HG03521 (cell line): ENCODE measurements around the gene TSHB.

ENCODE experiments used
- ATAC-seq: cut with Tn5 transposase; IDR thresholded peaks from one replicate; pipeline ENCODE4 v1.9.1; 2021; ENCODE audit warnings: mild to moderate bottlenecking, moderate library complexity; ENCODE audit not compliant: unreplicated experiment

The TSHB gene

DNA sequence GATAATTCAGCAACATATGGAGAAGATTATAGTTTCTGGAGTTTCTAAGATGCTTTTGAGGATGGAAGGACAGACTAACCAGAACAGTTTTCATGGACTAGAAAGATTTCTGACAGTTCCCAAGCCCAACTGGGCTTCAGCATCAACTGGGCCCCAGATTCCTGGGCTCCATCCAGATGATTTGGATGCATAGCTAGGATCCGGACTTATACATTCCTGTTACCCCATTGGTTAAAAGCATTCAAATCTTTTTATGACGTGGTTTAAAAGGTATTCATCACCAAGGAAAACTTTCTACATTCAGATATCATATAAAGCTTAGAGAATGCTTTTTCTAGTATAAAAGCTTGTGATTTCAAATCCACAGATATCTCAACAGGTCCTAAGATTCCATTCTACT, 29.7 kb downstream of the TSHB start:
- no peak for ATAC-seq

DNA sequence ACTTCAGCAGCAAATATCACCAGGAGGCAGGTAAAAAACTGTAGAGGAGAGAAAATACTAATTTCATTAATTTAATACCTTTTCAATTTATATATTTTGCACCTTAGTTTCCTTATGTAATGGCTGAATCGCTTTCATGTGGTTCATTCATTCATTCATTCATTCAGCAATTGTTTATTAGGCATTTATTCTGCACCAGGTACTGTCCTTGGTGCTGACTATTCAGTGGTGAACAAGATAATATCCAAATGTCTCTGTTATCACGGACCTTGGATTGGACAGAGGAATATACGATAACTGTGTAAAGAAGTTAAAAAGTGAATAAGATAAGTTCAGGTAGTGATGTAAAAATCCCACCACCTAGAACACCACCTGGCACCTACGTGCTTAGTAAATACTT, 30.9 kb downstream of the TSHB start:
- ATAC-seq, result no peak

DNA sequence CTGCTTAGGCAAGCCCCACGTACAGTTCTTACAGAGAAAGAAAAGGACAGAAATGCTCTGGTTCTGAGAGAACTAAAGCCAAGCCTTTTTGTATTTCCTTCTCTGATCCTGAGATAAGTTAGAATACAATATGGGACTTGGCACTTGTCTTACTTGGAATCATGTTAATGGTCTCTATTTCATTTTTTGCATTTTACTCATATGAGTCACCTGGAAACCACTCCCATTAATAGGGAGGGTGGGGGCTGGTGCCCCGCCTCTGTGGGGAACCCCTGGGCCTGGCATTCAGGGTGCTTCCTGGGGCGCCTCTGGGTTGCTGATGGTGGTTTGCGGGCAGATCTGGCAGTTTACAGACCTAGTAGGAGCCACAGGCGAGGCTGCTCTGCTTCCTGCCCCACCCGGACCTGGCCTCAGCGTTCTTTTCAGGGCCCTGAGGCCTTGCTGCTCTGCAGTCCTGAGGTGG, 32.9 kb downstream of the TSHB start:
- no peak for ATAC-seq

DNA sequence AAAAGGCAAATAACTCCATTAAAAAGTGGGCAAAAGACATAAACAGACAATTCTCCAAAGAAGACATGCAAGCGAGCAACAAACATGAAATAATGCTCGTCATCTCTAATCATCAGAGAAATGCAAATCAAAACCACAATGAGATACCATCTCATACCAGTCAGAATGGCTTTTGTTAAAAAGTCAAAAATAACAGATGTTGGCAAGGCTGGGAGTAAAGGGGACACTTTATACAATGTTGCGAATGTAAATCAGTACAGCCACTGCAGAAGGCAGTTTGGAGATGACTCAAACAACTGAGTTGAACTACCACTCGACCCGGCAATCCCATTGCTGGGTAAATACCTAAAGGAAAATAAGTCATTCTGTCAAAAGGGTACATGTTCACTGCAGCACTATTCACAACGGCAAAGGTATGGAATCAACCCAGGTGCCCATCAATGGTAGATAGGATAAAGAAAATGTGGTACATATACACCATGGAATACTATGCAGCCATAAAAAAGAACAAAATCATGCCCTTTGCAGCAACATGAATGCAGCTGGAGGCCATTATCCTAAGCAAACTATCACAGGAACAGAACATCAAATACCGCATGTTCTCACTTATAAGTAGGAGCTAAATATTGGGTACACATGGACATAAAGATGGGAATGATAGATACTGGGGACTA, 33.7 kb downstream of the TSHB start:
- ATAC-seq, result no peak

DNA sequence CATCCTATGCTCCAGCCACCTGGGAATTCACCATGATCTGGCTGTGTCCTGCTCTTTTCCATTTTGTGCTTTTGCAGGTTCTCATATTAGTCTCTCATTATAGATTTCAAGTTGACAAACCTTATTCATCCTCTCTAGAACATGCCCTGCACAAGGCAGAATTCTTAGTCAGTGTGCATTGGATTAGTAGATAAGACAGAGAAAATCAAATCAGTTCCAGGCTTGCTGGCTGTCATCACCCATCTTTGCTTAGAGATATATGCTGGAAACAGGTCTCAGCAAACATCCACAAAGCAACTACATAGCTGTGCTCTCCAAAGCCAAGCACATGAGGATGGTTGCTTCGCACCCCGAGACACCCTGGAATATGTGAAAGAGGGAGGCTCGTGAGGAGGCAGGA, 34.8 kb downstream of the TSHB start:
- ATAC-seq, result no peak

DNA sequence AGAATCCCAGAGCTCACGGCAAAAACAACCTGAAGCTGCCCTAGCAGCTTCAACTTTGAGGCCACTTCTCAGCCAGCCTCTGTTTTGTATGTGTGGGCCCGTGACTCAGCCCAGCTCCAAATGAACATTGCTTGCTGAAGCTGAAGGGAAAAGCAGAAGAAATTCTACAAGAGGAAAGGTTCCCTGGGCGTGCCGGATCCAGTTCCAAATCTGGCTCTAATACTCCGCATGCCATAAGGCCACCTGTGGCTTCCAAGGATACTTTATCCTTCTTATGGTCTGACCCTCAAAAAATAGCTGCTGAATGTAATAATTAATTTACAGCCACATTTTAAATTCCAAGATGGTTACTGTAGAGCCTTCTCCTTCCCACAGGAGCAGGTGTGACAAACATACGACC, 35.4 kb downstream of the TSHB start:
- ATAC-seq, result no peak

DNA sequence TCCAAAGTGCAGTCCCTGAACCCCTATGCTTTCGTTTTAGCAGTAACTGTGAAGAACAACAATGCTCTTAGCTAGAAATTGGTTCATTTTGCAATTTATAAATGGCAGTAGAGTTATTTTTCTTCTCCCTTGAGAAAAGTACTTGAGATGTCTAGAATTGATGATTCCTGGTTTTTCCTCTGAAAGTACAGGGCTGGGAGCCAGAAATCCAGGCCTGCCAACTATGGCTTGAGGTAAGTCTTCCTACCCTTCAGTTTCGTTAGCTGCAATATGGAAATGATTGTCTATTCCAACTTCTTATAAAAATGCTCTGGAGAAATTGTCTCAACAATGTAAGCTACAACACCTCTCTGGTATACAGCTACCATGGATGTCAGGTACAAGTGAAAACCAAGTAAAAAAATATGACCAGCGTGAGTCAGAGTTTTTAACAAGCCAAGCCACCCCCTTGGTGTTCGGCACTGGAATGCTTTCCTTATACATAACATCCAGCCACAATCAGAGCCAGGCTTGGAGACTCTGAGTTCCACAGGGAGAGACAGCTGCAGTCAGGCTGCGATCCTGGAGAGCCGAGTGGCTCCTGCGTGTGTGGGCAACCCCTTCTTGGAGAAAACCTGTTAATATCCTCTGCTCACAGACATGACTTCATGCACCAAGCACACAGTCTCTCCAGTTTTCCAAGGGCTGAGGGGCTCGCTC, 37.7 kb downstream of the TSHB start:
- no peak for ATAC-seq

DNA sequence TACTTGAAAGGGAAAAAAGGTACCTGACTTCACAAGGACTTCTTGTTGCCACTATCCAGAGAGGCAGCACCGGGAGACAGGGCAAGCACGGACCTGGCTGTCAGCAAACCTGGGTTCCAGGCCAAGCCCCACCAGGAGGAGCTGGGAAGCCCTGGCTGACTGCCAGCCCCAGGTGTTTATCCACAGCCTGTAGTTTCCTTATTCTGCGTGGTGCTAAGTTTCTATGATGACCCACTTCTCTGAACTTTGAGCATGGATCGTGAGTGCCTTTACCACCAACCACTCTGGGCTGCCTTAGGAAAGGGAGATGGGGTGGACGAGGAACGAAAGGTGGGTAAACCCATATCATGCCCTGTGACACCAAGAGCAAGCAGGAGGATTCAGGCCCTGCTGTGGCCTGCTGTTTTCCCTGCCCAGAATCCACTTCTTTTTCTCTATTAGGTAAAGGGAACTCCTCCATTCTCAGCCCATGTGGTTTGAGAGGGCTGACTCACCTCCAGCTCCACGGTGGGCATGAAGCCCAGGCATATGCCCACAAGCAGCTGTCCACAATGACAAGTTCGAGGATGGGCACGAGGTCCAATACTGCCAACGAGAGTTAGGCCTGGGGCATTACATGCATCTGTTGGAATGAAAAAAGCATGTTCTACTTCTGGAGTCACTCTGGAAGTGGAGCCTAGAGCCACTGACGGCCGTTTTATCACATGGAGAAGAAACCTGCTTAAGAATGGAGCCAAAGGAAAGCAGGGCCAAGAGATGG, 39.4 kb downstream of the TSHB start:
- no peak for ATAC-seq

DNA sequence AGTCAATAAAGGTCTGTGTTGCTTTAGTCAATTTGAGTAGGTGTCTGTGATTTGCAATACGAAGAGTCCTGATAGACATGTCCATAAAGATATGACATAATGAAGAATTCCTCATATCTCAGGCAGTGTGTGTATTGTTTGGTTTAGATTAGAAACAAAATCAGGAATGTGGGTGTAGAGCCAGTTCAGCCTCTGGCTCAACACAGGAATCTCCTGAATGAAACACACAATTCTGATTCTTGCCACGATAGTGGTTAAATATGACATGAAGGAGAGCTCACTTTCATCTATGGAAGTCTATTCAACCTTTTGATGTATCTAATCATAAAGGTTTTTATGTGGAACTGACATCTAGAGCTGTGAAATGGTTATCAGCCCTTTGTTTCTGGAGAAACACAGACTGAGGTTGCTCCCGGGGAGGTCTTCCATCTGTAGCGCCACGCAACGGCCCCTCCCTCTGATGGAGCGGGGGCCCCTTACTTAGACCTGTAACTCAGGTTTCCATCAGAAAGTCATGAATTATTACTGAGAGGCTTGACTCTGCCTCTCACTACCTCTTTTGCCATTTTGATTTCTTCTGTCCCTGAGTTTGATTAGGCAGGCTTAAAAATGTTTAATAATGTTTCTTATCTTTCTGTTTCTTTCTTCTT, 40.2 kb downstream of the TSHB start:
- ATAC-seq, result no peak

DNA sequence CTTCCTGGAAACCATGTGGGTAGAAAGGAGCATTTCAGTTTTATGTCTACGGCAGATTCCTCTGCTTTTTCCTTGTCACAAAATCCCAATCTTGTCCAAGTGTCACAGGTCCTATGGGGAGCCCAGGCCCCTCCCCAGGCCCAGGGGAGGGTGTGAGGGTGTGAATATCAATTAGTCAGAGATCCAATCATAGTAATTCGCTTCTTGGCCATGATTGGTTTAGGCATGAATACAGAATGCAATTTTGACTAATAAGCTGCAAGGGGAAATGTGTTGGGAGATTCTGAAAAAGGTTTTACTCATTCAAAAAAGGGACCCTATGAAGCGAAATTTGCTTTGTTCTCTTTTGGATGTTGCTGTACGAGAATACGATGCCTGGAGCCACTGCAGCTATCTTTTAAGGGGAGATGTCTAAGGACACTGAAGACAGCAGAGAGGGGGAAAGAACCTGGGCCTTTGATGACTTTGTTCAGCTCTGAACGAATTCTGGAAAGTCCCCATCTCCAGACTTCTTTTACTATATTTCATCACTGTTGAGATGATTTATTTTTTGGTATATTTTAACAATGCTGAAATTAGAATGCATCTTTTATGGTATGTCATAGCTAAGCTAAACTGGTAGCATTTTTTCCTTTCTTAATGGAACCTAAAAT, 41.5 kb downstream of the TSHB start:
- ATAC-seq, result no peak

DNA sequence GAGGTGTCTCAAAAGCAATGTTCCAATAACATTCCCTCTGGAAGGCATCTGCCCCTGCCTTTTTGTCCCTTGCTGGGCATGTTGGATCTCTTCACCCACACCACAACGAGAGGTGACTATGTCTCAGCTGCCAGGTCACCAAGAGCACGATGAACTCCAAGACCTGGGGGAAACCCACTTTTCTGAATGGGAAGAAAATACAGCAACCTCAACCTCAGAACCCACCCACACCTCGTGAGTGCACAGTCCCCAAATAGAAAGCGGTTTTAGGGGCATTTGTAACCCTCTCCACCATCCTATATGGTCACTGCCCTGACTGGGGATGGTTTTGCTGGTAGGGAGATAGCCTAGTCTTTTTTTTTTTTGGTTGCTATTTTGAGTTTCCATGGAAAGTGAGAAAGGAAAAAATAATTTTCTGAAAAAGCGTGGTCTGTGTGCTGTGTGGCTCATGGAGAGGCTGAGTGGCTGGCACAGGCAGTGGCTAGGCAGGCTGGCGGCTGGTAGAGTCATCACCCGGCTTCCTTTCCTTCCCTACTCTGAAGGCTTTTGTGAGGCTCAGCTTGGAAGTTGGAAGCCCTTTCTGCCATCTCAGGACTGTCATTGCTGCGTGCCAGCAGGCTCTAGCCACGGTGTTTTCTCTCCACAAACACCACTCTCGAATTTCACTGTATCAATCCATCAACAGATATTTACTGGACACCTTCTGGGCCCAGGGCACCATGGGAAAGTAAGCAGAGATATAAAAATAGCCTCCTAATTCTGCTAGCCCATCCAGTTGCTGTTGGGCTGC, 43.9 kb downstream of the TSHB start:
- no peak for ATAC-seq

DNA sequence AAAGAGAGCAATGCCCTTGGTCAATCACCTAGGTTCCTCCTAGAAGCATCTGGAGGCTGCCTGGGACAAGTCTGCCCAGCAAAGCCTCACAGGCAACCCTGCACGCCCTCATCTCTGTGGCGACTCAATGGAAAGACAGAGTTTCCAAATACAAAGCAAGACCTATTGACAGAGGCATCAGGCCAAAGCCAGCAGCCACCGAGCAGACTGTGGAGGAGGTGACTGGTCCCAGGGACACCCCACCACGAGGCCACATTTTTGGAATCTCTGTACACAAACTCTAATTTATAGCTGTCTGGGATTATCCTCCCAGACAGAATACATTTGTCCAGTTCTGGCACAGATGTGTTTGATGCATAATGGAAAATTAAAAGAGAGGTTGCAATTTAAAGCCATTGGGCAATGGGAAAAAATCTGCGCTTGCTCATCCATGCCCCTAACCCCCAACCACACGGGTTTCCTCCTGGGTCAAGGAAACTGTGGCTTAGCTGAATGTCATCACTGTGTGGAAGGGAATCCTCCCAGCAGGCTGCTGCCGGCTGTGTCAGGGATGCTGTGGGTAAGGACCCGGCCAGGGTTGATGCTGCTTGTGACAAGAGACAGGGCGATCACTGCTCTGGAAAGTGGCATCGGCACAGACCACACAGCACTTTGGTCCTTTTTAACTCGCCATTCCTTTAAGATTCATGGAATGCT, 45.4 kb downstream of the TSHB start:
- ATAC-seq, result no peak

DNA sequence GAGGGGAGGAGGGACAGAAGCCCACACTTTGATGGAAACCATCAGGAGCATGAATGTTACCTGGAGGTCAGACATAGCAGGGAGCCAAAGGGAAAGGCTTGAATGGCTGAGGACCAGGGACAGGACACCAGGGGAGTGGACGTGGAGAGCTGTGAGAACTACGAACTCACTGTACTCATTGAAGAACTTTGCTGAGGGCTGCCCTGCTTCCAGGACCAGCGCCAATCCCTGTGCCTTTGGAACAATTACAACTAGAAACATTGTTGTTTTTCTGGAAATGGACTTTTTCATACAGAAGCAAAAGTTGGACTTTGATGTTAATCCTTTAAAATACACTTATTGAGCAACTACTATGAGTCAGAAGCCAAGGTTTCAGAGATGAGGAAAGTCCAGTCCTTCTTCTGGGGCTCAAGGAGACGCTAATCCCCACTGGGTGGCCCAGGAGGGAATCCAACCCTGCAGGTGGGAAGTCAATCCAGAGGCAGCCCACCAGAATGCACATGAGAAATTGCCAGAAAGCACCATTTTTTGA, 46.8 kb downstream of the TSHB start:
- no peak for ATAC-seq

DNA sequence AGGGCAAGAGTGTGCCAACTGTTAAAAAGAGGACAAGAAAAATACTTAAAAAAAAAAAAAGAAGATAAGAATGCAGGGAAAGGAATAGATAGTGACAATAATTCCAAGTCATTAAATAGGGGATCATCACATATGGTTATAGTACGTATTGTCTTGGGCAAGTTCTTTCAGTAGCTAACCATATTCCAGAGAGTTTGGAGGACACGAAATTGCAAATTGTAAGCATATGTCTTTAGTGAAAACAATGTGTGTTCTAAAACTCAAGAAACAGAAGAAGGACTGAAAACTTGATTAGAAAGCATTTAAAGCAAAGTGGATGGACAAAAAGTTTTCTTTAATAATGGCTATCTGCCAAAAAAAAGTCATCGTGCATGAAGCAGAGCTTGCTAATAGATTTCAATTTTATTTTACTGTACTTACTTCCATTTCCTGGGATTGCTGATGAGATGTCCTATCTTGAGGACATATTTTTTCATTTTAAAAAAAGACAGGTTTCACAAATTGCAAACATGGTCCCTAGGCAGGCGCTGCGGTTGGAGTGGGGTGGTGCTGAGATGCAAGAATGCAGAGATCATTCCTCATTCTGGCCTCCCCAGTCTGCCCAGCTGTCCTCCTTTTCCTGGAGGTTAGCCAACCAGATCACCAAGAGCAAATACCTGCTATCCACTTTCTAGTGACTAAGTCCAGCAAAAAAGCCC, 47.8 kb downstream of the TSHB start:
- no peak for ATAC-seq

DNA sequence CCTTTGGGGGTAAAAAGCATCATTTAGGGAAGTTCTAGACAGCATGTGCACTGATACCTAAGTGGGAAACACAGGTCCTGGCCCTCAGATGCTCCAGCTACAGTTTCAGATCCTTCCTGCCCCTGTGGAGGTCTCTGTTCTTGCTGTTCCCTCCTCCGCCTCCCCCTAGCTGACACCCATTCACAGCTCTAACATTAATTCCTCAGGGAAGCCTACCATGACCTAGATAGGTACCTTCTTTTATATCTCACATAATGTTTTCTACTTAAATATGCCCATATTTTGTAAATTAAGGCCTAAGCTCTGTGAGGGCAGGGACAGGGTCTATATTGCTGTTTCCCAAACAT, 48.3 kb downstream of the TSHB start:
- no peak for ATAC-seq

DNA sequence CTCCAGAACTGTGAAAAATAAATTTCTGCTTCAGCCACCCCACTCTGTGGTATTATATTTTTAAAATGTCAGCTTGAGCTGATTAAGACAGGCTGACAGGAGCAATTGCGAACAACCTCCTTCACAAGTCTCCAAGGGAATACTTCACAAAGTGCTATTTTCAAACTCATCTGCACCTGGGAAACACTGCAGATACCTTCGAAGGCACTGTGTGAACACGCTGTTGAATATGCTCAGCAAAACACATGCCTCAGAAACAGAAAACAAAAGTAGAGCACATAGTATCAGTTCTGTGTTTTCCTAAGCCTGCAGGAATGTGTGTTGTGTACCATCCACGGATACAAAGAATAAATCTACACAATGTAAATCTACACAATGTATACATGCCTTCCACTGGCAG, 49.1 kb downstream of the TSHB start:
- no peak for ATAC-seq

DNA sequence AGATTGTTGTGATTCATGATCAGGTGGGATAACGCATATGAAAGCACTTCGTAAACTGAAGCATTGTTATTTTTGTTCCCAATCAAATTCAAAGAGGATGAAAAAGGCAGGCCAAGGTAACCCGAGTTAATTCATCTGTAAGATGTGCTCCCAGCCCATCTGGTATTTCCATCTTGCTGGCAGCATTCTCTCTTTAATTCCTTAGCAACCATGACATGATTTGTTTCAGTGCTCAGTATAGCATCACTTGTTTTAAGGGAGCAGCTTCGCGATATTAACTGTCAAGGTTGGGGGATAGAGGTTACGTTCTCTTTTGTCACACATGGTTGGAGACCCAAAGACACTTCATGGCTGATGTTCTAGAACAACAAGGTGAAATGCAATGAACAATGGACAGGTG, 53.3 kb downstream of the TSHB start:
- no peak for ATAC-seq
